DND-41 (cell line): ENCODE data around the gene CAND2.

Source experiments
- ATAC-seq: fragments of 200-7000 bp; cut with Tn5 transposase; 3 replicates; pipeline ENCODE4 v1.9.1; 2021; ENCODE audit warnings: low read depth; ENCODE audit not compliant: insufficient read depth
- DNase-seq: peaks from one replicate; pipeline ENCODE4 v3.0.0-alpha.2; 2020
- H2AFZ ChIP-seq: 2 replicates; pipeline ENCODE4 v1.6.0; 2012; ENCODE audit warnings: low read depth, low read length
- H3K27ac ChIP-seq: 2 replicates; pipeline ENCODE4 v1.5.1; 2012; ENCODE audit warnings: low read length, inconsistent platforms
- H3K27me3 ChIP-seq: fragments of 200-600 bp; sonication (generic); 2 replicates; pipeline ENCODE4 v1.6.0; 2012; ENCODE audit warnings: low read length, mild to moderate bottlenecking, inconsistent platforms; ENCODE audit not compliant: insufficient read depth, poor library complexity
- H3K36me3 ChIP-seq: 2 replicates; pipeline ENCODE4 v1.5.1; 2012; ENCODE audit warnings: low read length, inconsistent platforms; ENCODE audit not compliant: insufficient read depth
- H3K4me1 ChIP-seq: 2 replicates; pipeline ENCODE4 v1.5.1; 2012; ENCODE audit warnings: mild to moderate bottlenecking, low read length; ENCODE audit not compliant: insufficient read depth
- H3K4me2 ChIP-seq: 2 replicates; pipeline ENCODE4 v1.6.0; 2012; ENCODE audit warnings: mild to moderate bottlenecking, moderate library complexity, low read length, inconsistent platforms; ENCODE audit not compliant: insufficient read depth
- H3K4me3 ChIP-seq, 2 experiments: fragments of 200-600 bp in 1 of 2; shearing (Covaris generic) in 1 of 2; 2 replicates each; pipeline ENCODE4 v1.5.1; 2012 to 2016; ENCODE audit warnings: inconsistent platforms in 2 of 2, low read length in 2 of 2, mild to moderate bottlenecking in 2 of 2, low read depth in 1 of 2, moderate library complexity in 1 of 2
- H3K79me2 ChIP-seq: 2 replicates; pipeline ENCODE4 v1.6.0; 2012; ENCODE audit warnings: low read length, inconsistent platforms; ENCODE audit not compliant: insufficient read depth
- H3K9ac ChIP-seq: 2 replicates; pipeline ENCODE4 v1.6.0; 2012; ENCODE audit warnings: low read depth, mild to moderate bottlenecking, inconsistent platforms, low read length, moderate library complexity
- H3K9me3 ChIP-seq: 2 replicates; pipeline ENCODE4 v1.5.1; 2012; ENCODE audit warnings: low read length, moderate library complexity, mild to moderate bottlenecking, inconsistent platforms; ENCODE audit not compliant: insufficient read depth, severe bottlenecking
- H4K20me1 ChIP-seq: 2 replicates; pipeline ENCODE4 v1.6.0; 2012; ENCODE audit warnings: low read length; ENCODE audit not compliant: insufficient read depth
- EZH2 ChIP-seq: IDR thresholded peaks from 3 replicates; pipeline ENCODE4 v1.6.1; 2012; ENCODE audit warnings: borderline replicate concordance, low read depth, mild to moderate bottlenecking, moderate library complexity, low read length, inconsistent platforms; ENCODE audit not compliant: severe bottlenecking
- TF ChIP-seq, protein P1 (sequence below): IDR thresholded peaks from 2 replicates; pipeline ENCODE4 v1.5.1; 2012; ENCODE audit warnings: borderline replicate concordance, low read length, moderate library complexity, mild to moderate bottlenecking; ENCODE audit not compliant: poor library complexity, severe bottlenecking; ENCODE audit errors: extremely low read depth

CAND2 gene

DNA sequence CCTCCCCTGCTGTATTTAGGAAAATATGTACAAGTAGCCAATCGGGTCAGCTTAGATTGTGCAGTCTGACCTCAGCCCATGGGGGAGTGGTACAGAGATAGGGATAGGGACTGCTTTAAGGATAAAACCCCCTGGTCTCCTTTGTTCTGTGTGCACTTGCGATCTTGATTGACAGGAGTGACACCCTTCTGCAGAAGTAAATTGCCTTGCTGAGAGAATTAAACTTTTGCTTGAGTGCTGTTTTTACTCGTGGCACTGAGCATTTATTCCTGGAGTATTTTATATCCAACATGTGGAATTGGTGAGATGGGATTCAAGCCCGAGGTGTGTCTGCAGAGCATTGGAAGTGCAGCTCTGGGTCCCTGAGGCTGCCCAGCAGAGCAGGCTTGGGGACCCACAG lies 68.8 kb downstream of the CAND2 start:
- no peak overlapping the region for H3K27ac ChIP-seq
- peaks cover 5% of the 10 kb centered on the region for H3K4me1 ChIP-seq
- H2AFZ ChIP-seq: no peak overlapping the region
- DNase-seq: no peak
- peaks cover 4% of the 10 kb centered on the region for H3K9me3 ChIP-seq
- H3K36me3 ChIP-seq: no peaks in the 10 kb centered on the region
- no peaks in the 10 kb centered on the region for H4K20me1 ChIP-seq
- no peak for ATAC-seq
- H3K4me2 ChIP-seq: no peak overlapping the region
- H3K9ac ChIP-seq: no peak overlapping the region
- H3K4me3 ChIP-seq: no peak overlapping the region
- TF ChIP-seq EZH2: no peak
- TF ChIP-seq, protein P1, sequence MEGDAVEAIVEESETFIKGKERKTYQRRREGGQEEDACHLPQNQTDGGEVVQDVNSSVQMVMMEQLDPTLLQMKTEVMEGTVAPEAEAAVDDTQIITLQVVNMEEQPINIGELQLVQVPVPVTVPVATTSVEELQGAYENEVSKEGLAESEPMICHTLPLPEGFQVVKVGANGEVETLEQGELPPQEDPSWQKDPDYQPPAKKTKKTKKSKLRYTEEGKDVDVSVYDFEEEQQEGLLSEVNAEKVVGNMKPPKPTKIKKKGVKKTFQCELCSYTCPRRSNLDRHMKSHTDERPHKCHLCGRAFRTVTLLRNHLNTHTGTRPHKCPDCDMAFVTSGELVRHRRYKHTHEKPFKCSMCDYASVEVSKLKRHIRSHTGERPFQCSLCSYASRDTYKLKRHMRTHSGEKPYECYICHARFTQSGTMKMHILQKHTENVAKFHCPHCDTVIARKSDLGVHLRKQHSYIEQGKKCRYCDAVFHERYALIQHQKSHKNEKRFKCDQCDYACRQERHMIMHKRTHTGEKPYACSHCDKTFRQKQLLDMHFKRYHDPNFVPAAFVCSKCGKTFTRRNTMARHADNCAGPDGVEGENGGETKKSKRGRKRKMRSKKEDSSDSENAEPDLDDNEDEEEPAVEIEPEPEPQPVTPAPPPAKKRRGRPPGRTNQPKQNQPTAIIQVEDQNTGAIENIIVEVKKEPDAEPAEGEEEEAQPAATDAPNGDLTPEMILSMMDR: no peak
- no peaks in the 10 kb centered on the region for H3K79me2 ChIP-seq
- H3K27me3 ChIP-seq: no peaks in the 10 kb centered on the region

DNA sequence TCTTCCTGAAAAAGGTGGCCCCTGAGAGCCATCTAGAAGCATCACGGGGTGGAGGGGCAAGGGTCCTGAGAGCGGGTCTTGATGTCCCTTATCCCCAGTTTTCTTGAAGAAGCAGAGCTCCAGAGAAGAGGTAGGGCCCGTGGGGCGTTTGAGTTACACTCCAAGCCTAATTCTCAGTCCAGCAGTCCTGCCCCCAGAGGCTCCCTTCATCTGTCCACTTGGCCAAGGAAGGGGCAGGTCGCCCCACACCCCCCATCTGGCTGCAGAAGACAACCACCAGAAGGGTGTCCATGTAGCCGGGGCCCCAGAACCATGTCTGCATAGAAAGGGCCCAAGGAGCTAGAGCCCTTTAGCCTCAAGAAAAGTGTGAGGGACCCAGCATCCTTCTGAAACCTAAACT lies 70.4 kb downstream of the CAND2 start:
- TF ChIP-seq, protein P1: no peak
- no peak for TF ChIP-seq EZH2
- no peak overlapping the region for H3K27ac ChIP-seq

GRCh38 chr3:12868039-12869034 lies 71.9 kb downstream of the CAND2 start:
- no peaks in the 10 kb centered on the region for H3K79me2 ChIP-seq
- H3K4me3 ChIP-seq: no peak overlapping the region
- peaks cover 5% of the 10 kb centered on the region for H3K4me1 ChIP-seq
- ATAC-seq (peak; percentile 92), DNase-seq (peak; percentile 58)
- no peak overlapping the region for H3K9ac ChIP-seq
- H3K9me3 ChIP-seq: peaks cover 4% of the 10 kb centered on the region
- H3K36me3 ChIP-seq: no peaks in the 10 kb centered on the region
- peak overlapping the region; percentile 52; the same call in 1 of the 2 replicates for H3K4me2 ChIP-seq
- no peak for TF ChIP-seq EZH2
- TF ChIP-seq, protein P1: peak; percentile 90
- no peaks in the 10 kb centered on the region for H4K20me1 ChIP-seq
- H3K27me3 ChIP-seq: no peaks in the 10 kb centered on the region
- H2AFZ ChIP-seq: peak overlapping the region; percentile 69
- H3K27ac ChIP-seq: no peak overlapping the region

More for the DNA sequence above, 70.4 kb downstream of the CAND2 start:
- no peak overlapping the region for H3K4me3 ChIP-seq
- H3K79me2 ChIP-seq: no peaks in the 10 kb centered on the region
- DNase-seq (no peak), ATAC-seq (no peak)
- H4K20me1 ChIP-seq: no peaks in the 10 kb centered on the region
- H3K9me3 ChIP-seq: peaks cover 4% of the 10 kb centered on the region
- no peak overlapping the region for H3K9ac ChIP-seq
- no peak overlapping the region for H3K4me2 ChIP-seq
- H2AFZ ChIP-seq: no peak overlapping the region
- H3K36me3 ChIP-seq: no peaks in the 10 kb centered on the region
- no peaks in the 10 kb centered on the region for H3K27me3 ChIP-seq
- H3K4me1 ChIP-seq: peaks cover 5% of the 10 kb centered on the region
